GM12864 (cell line): ENCODE data around the gene USP37.

Source experiments
- DNase-seq: peaks from one replicate; pipeline ENCODE4 v3.0.0-alpha.2; 2011; ENCODE audit warnings: low read depth
- H3K4me3 ChIP-seq: 2 replicates; pipeline ENCODE4 v1.5.1; 2011; ENCODE audit warnings: mild to moderate bottlenecking, low read depth, low read length, control low read depth
- CTCF ChIP-seq: IDR thresholded peaks from 2 replicates; pipeline ENCODE4 v1.5.1; 2011; ENCODE audit warnings: low read depth, mild to moderate bottlenecking, moderate library complexity, low read length, control low read depth, inconsistent platforms; ENCODE audit errors: missing control alignments

Gene USP37

DNA sequence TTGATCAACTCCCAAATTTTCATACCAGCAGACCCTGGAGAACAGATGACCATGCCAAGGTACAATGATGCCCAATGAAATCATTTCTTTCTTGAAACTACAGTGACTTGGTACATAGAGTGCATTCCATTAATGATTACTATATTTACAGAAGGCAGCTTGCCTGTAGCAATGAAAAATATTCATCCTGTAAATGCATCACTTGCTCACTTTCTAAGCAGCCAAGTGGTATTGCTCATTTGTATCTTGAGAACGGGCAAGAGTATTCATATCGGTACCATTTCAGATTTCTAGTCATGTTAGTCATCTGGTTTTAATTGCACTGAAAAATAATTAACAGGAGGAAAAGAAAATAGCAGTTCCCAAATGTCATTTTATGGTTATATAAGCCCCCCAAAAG lies 89.6 kb downstream of the USP37 start:
- DNase-seq: no peak
- H3K4me3 ChIP-seq: no peak overlapping the region
- TF ChIP-seq CTCF: no peak

GRCh38 chr2:218477247-218477646 lies 90.9 kb downstream of the USP37 start:
- no peak overlapping the region for H3K4me3 ChIP-seq
- no peak for DNase-seq
- TF ChIP-seq CTCF: no peak

GRCh38 chr2:218476676-218477075 lies 91.5 kb downstream of the USP37 start:
- TF ChIP-seq CTCF: no peak
- H3K4me3 ChIP-seq: no peak overlapping the region
- no peak for DNase-seq

DNA sequence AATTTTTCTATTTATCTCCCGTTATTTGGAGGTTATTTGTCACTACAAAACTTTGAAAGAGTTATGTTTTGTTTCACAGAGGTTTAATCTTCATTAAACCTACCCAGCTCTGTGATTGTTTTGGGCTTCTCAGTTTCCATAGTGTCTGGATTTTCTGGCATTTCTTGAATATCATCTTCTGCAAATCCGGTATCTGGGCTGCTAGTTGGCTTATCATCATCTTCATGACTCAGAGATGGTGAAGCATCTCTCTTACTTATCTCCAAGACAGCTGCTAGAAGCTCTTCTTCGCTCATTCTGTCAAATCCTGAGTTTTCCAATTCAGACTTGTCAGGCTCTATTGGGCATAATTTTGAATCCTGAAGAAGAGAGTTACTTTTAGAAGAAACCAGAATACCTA lies 93.6 kb downstream of the USP37 start:
- TF ChIP-seq CTCF: no peak
- no peak for DNase-seq

GRCh38 chr2:218472988-218473387 lies 95.2 kb downstream of the USP37 start:
- no peak for DNase-seq

More for the DNA sequence above, 93.6 kb downstream of the USP37 start:
- no peak overlapping the region for H3K4me3 ChIP-seq

DNA sequence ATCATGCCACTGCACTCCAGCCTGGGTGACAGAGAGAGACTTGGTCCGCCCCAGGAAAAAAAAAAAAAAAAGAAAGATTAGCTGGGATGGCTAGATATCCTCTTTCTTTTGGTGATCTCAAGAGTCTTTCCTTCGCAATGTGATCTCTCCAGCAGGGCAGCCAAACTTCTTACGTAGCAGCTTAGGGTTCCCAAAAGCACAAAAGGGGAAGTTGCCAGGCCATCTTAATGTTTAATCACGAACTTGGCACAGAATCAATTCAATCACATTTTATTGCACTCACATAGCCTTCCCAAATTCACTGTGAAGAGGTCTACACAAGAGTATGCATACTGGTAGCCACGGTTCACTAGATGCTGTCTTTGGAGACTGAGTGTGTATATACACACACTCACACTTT lies 96.2 kb downstream of the USP37 start:
- H3K4me3 ChIP-seq: no peak overlapping the region
- DNase-seq: no peak
- TF ChIP-seq CTCF: no peak

More at GRCh38 chr2:218472988-218473387, 95.2 kb downstream of the USP37 start:
- no peak for TF ChIP-seq CTCF
- H3K4me3 ChIP-seq: no peak overlapping the region

DNA sequence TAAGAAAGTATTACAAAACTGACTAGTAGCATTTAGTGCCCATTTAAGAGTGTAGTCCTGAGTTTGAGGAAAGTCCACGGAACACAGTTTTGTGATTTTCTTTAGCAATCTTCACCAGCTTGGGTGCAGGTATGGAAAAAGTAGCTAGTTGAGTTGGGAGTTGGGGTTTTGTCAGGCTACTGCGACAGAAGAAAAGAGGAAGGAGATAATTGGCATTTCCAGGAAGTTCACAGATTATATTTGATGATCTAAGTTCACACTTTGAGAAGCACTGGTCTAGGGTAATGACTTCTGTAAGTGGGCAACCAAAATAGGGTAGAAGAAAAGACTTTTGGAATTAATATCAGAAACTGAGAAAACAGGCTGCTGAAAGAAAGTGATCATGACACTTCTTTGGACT lies 97.1 kb downstream of the USP37 start:
- DNase-seq: no peak
- no peak overlapping the region for H3K4me3 ChIP-seq
- TF ChIP-seq CTCF: no peak
